NCI-H128 (cell line): ENCODE measurements around the gene NABP1.

ENCODE experiments used
- DNase-seq: peaks from one replicate; lab custom pipeline; 2025; ENCODE audit not compliant: unreplicated experiment; lab: John Stamatoyannopoulos, UW

The NABP1 gene

DNA sequence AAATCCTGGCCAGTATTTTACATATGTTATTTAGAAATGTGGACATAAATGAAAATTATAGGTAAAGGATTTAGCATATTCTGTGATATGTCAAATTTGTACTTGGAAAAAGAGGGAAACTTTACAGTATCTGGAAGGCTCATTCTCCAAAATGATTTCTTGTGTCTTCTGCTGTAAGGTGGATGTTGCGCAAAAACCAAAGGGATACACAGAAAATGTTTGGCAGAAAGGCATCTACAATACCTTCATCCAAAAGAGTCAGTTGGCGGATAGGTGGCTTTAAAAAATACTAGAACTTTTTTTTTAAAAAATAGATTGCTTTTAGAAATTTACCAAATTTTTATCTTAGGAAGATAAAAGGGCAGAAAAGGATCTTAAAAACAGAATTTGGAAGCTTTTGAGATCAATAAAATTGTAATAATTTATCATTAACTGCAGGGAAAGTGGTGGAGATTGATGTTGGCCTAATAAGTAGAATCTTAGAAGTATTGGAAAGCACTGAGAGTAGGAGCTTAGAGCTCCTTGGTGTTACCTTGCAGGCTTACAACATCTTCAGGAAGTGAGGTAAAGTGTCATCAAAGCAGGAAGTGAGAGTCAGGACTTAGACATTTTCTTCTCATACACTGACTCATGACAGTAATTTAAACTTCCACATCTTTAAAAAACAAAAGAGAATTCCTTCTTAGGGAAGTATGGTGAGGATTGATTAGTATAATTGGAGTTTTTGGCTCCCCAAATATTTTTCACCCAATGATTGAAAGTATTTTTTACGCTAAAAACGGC is 2.1 kb downstream of the NABP1 start:
- no peak for DNase-seq

DNA sequence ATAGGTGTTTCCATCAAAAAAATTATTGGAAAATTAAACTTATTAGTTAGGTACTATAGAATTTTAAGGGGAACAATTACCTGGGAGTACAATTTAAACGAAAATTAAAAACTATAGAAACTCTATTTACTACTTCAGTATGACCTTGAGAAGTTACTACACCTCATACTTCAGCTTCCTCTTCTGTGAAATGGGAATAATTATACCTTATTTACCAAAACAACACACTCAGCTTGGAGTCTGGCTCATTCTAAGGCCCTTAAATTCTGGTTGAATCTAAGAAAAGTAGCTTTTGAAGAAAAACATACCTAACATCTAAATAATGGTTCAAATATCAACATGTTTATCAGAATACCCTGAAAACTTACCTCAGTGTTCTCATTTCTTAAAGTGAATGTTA is 2.7 kb downstream of the NABP1 start:
- no peak for DNase-seq

DNA sequence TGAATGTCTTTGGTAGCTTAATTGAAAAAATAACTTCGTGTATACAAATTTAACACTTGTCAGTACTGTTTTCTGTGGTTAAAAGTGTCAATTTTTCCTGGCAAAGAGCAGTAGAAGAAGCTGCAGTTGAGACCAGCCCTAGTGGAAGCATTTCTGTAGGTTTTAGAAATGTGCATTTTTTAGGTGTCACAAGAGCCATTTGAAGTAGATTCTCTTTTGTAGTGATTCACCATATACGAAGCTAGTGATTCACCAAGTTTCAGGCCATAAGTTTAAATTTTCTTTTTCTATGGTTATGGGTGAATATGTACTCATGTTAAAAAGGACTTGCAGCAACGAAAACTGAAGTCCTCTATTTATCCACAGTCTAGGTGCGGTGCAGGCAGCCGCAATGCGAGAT is 4.2 kb downstream of the NABP1 start:
- DNase-seq, result no peak

DNA sequence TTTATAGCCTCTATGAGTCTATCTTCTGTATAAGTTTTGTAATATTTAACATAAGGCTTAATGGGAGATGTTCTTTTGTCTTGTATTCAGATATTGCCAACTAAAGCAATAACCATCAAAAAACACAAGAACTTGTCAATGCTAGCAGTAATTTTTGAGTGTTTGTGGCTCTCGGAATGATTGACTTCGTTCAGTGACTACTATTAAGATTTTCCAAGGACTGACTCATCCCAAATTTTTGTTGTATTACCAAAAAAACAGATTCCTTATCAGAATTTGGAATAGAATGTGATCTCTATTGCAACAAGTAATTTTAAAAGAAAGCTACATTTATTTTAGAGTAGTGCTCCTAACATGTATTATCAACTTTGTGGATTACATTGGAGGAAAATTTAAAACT is 8.1 kb downstream of the NABP1 start:
- no peak for DNase-seq

DNA sequence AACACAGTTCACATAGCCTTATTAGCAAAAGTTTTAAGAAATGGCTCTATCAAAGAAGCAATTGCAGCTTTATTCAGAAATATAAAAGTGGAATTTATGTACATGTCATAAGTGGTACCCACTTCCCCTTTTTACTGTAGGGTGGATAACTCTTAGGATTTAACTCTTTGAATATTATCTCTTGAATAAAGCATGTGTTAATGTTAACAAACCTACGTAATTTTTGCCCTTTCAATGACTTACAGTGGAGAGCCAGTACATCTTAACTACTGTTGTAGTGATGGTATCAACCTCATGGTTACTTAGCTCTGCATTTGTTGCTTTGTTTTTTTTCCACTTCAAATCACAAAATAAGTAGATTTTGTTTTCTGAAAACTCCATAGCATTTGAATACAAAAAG is 8.8 kb downstream of the NABP1 start:
- no peak for DNase-seq

DNA sequence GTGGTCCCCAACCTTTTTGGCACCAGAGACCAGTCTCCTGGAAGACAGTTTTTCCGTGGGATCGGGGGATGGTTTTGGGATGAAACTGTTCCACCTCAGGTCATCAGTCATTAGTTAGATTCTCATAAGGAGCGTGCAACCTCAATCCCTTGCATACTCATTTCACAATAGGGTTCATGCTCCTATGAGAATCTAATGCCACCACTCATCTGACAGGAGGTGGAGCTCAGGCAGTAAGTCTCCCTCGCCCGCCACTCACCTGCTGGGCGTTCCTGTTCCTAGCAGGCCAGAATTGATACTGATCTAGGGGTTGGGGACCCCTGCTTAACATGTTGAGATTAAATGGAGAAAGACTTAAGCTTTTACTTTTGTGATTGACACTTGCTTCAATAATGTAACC is 9.9 kb downstream of the NABP1 start:
- no peak for DNase-seq

DNA sequence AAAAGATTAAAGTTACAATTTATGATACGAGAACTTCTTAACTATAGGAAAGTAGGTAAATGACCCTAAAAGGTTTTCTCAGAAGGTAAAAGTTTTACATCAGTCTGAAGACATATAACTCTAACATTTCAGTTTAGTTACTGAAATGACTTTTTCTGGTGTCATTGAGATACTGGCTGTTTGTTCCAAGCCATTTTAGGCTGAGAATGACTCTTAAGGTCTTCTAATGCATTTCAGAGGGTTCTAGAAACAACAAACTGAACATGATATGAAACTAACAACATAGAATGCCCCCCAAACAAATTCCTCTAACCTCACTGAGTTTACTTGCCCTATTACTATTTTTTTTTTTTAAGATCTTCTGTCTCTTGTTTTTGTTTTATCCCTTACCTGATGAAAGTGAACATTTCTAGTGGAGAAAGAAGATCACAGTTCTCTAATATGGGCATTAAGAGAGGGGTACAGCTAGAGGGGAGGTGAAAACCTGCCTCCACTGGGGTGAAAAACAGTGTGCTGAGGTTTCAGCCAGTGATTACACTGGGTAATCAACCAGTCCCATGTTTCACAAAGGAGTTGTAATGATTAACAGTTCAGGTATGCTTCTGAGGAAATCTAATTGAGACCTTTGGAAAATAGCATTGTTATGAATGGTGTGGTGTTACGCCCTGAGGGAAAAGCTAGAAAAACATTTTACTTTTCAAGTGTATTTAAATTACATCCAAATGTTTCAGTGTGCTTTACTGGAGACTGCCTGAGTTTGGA is 11.2 kb downstream of the NABP1 start:
- DNase-seq, result no peak

DNA sequence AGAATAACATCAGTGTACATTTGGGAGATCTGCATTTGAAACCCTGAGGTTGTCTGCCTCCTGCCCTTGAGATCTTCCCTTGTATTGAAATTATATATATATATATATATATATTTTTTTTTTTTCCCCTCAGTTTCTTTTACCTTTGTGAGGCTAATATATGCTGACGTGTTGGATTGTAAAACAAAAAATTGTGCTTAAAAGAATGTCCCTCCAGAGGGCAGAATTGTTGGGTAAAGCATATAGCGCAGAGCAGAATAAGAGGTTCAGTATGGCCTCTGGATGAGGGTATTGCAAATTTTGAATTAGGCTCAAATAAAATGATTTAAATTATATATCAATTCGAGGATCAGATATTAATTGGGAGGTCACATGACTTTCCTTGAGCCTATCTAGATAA is 12.4 kb downstream of the NABP1 start:
- DNase-seq, result no peak

DNA sequence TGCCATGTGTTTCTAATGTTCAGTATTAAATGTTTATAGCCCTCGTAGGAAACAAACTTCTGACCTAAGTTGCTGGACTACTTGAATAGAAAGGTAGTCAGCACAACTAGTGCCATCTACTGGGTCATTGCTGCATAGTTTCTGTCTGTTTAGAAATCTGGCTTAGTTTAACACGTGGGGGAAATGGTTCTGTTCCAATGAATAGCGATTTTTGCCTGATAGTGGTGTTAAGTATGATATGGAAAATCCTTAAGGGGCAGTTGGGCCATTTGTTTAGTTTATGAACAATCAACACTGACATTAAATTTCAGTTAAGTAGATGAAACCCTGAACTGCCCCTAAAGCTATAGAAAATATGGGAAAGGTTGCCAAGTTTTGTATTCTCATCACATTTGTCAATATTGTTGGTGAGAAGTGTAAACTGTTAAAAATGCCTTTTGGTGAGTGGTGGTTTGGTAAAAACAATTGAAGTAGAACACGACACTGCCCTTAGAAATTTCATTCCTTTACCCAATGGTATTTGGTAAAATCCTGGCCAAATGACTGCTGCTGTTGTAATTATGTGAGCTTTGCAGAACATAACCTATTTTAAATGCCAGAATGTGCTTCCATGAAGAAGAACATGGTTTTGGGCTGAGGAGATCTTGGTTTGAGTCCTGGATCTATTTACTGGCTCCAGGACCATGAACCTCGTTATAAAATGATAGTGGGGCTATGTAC is 13.2 kb downstream of the NABP1 start:
- no peak for DNase-seq

DNA sequence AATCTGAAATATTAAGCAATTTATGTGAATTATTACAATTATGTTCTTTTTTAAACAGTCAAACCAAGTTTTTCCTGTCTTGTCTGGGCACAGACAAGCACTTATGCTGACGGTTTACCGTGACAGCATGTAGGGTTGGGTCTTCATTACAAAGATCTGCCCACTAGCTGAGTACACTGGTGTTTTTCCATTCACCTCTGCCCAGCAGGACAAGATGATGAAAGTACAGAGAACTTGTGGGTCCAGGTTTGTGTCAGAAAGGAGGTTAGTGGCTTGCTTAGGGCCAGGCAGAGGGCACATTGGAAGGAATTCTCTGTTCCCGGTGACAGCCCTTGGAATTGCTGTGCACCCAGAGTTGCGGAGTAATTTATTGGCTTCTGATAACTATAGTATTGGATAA is 14.0 kb downstream of the NABP1 start:
- DNase-seq, result no peak

DNA sequence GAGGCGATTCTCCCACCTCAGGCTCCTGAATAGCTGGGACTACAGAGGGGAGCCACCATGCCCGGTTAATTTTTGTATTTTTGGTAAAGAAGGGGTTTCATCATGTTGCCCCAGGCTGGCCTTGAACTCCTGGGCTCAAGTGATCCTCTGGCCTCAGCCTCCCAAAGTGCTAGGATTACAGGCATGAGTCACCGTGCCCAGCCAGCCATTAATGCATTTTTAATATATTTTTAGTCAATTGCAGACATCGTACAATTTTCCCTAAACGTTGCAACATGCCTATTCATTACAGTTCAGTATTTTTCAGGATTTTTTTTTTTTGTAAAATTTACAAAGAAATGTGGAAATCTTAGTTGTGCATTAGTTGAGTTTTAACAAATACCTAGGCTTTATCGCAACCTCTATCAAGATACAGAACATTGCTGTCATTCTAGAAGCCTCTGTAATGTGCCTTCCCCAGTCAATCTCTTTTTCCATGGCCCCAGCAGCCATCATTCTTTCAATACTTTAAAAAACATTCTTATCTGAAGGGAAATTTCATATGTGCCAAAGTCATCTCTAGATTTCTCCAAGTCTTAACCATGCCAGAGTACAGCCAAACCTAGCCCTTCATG is 14.7 kb downstream of the NABP1 start:
- no peak for DNase-seq

DNA sequence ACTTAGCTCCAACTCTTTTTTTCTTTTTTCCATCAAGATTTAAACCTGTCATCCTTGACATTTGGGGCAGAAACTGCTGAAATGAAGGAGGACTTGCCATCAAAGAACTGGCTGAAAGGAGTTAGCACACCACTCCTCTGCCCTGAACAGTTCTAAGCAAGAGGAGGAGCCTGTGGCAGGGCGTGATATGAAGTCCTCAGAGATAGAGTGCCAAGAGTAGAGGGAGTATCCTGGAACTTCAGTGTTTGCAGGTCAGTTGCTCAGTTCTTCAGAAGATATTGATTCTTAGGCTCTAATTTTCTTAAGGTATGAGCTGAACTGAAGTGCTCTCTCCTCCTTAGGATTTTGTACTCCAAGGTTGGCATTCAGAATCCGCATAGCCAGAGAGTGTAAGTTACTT is 15.2 kb downstream of the NABP1 start:
- no peak for DNase-seq

DNA sequence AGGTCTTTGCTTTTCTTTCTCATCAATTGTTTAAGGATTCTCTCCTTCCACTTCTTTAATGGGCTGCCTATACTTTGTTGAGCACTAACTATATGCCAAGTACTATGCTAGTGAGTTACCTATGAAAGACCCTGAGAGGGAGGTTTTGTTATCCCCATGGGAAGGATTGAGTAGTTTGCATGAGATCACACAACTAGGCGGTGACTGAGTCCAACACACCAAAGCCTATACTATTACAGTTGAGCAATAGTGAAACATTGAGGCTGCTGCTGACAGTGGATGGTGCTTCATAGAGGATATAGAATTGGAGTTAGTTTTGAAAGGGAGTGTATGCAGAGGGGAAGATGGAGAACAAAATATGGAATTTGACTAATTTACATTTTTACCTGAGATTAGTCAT is 15.8 kb downstream of the NABP1 start:
- no peak for DNase-seq

DNA sequence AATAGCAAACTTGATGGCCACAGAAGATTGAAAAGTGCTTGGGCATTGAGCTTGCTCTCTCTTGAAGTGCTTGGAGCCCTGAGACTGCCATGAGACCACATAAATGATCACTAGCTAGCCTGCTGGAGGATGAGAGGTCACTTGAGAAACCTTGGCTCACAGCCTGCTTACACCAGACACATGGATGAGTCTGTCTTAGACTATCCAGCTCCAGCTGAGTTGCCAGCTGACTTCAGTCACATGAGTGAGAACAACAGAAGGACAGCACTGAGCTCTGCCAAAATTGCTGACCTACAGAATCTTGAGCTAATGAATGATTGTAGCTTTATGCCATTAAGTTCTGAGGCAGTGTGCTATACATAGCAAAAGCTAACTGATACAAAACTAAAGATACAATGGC is 18.1 kb downstream of the NABP1 start:
- DNase-seq, result no peak

DNA sequence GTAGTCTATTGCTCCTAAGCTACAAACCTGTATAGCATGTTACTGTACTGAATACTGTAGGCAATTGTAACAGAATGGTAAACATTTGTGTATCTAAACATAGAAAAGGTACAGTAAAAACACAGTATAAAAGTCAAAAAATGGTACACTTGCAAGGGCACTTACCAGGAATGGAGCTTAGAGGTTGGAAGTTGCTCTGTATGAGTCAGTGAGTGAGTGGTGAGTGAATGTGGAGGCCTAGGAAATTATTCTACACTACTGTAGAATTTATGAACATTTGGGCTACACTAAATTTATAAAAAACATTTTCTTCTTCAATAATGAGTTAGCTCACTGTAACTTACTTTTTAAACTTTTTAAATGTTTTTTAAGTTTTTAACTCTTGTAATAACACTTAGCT is 19.0 kb downstream of the NABP1 start:
- DNase-seq, result no peak

DNA sequence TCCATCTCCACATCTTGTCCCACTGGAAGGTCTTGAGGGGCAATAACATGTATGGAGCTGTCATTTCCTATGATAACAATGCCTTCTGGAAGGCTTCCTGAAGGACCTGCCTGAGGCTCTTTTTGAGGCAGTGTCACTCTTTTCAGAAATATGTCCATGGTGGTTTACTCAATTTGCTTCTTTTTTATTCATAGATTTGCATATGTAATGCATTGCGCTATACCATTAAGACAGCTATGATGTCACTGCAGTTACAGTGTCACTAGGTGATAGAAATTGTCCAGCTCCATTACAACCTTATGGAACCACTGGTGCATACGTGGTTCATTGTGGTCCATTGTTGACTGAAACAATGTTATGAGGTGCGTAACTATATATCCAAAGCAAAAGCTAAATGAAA is 19.9 kb downstream of the NABP1 start:
- no peak for DNase-seq

DNA sequence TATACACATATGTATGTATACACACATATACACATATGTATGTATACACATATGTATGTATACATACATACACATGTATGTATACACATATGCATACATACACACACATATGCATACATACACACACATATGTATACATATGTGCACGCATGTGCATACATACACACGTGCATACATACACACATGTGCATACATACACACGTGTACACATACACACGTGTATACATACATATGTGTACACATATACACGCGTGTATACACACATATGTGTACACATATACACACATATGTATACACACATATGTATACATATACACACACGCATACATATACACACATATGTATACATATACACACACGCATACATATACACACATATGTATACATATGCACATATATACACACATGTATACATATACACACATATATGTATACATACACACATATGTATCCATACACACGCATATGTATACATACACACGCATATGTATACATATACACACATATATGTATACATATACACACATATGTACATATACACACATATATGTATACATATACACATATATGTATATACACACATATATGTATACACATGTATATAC is 21.5 kb downstream of the NABP1 start:
- DNase-seq, result no peak

DNA sequence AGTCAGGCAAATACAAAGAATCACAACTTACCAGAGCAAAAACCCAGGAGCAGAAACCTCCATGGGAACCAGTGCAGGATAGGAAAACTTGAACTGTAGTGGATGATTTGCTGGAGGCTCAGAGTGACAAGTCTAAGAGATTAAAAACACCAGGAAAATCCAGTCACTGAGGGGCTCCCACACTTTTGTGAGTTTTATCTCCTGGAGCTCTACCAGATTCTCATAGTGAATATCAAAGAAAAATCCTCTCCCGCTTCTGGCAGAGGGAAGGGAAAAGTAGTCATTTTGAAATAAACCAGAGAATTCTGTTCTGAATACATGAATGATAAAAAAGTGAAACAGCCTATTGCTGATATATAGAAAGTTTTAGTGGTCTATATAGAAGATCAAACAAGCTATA is 23.1 kb downstream of the NABP1 start:
- DNase-seq, result no peak

DNA sequence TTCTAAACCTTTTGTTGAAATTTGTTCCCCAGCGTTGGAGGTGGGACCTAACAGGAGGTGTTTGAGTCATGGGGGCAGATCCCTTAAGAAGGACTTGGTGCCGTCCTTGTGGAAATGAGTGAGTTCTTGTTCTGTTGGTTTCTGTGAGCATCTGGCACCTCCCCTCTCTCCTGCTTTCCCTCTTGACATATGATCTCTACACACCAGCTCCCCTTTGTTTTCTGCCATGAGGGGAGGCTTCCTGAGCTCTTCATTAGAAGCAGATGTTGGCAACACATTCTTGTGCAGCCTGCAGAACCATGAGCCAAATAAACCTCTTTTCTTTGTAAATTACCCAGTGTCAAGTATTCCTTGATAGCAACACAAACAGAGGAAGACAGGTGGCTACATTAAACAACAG is 23.8 kb downstream of the NABP1 start:
- DNase-seq, result no peak

DNA sequence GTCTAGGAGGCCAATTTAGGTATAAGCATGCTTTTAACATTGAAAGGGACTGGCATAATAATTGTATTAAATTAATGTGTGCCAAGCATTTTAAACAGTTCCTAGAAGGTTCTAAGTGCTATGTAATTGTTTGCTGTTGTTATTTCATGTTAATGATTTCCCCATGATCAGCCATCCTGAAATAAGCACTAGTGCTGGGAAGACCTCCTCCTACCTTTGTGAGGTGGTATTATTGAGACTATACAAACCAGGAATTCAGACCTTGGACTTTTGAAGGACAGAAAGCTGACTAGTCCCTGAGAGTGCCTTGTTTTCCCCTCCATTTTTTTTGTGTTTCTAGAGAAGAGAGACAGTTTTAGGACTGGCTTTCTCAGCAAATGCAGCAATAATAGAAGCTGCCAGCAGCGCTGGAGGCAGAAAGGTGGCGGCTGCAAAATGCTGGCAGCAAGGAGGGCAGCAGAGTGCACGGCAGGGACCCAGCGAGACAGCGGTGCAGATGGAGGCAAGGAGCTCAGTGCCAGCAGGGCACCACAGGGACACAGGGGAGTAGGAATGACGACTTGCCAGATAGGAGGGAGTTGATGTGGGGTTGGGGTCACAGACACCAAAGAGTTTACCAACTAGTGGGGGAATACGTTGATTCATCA is 25.3 kb downstream of the NABP1 start:
- DNase-seq, result no peak

DNA sequence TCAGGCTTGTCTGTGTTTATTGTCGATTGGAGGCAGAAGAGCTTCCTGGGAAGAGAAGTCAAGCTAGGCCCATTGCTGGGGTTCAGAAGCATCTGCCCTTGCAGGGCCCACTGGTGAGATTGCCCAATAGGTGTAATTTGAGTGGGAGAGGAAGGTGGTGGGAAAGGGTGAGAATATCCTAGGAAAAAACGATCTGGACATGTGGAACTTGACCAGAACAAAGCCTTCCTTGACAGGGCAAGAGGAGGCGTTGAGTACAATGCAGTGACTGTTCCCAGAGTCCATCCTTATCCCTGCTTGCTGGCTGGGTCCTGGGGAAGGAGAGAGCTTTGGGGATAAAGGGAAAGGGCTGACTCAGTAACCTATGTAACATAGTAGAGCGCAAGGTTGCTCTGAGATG is 27.1 kb downstream of the NABP1 start:
- DNase-seq, result no peak
